ENCODE data around the gene MYBPC2. TPM values are rescaled to one million over a fixed set of nuclear protein-coding genes. Genes with fewer than 3 reads are reported as not detected.

MYBPC2 gene
- total and polyA plus RNA-seq, 4 donors, result 0.62 to 3.5 (median 1.4) TPM

GRCh38 chr19:50418176-50419021 lies 14.3 kb upstream of the MYBPC2 start, which contains the start of gene SPIB:
TSS of gene SPIB (plus strand) at chr19:50418938. CDS start at chr19:50418963, 25 bp downstream.
- 21% methylated on average over 28 of the region's 34 CpGs for WGBS (ENCODE audit: insufficient coverage)
- Histone ChIP-seq H3K27me3 (ENCODE audit: control insufficient read depth, insufficient read depth, low read length) (peaks cover 35% of the 10 kb centered on the region), H3K9me3 (ENCODE audit: control insufficient read depth, insufficient read depth, low read length) (no peaks in the 10 kb centered on the region), H3K4me3 (ENCODE audit: low read depth, low read length) (no peak within 1 kb of the TSS), H3K36me3 (ENCODE audit: control insufficient read depth, insufficient read depth, low read length) (peaks cover 39% of the 10 kb centered on the region), H3K27ac (ENCODE audit: low read depth, low read length) (no peak within 1 kb of the TSS), H3K4me1 (ENCODE audit: control insufficient read depth, insufficient read depth, low read length) (peaks cover 16% of the 10 kb centered on the region)
- no peak for DNase-seq (ENCODE audit: low read depth in 4 of 6, low spot score in 6 of 6)

GRCh38 chr19:50419022-50419579 lies 13.6 kb upstream of the MYBPC2 start:
- no peak overlapping the region for H3K4me3 ChIP-seq (ENCODE audit: low read depth, low read length)
- no peak for DNase-seq (ENCODE audit: low read depth in 4 of 6, low spot score in 6 of 6)
- H3K27me3 ChIP-seq (ENCODE audit: control insufficient read depth, insufficient read depth, low read length), result peaks cover 35% of the 10 kb centered on the region
- WGBS (ENCODE audit: insufficient coverage), result 12% methylated on average over 12 of the region's 14 CpGs
- no peaks in the 10 kb centered on the region for H3K9me3 ChIP-seq (ENCODE audit: control insufficient read depth, insufficient read depth, low read length)
- H3K36me3 ChIP-seq (ENCODE audit: control insufficient read depth, insufficient read depth, low read length), result peaks cover 32% of the 10 kb centered on the region
- H3K27ac ChIP-seq (ENCODE audit: low read depth, low read length), result no peak overlapping the region
- peaks cover 16% of the 10 kb centered on the region for H3K4me1 ChIP-seq (ENCODE audit: control insufficient read depth, insufficient read depth, low read length)

GRCh38 chr19:50419580-50420035 lies 13.1 kb upstream of the MYBPC2 start:
- 15% methylated on average over 4 of the region's 8 CpGs for WGBS (ENCODE audit: insufficient coverage)

GRCh38 chr19:50420127-50420526 lies 12.6 kb upstream of the MYBPC2 start:
- Histone ChIP-seq H3K9me3 (ENCODE audit: control insufficient read depth, insufficient read depth, low read length) (no peaks in the 10 kb centered on the region), H3K4me3 (ENCODE audit: low read depth, low read length) (no peak overlapping the region), H3K27me3 (ENCODE audit: control insufficient read depth, insufficient read depth, low read length) (peaks cover 35% of the 10 kb centered on the region), H3K36me3 (ENCODE audit: control insufficient read depth, insufficient read depth, low read length) (peaks cover 25% of the 10 kb centered on the region), H3K4me1 (ENCODE audit: control insufficient read depth, insufficient read depth, low read length) (peaks cover 8% of the 10 kb centered on the region), H3K27ac (ENCODE audit: low read depth, low read length) (no peak overlapping the region)
- no CpG with 5 or more reads among the region's 3 CpGs for WGBS (ENCODE audit: insufficient coverage)
- no peak for DNase-seq (ENCODE audit: low read depth in 4 of 6, low spot score in 6 of 6)

More at GRCh38 chr19:50419580-50420035, 13.1 kb upstream of the MYBPC2 start:
- no peak for DNase-seq (ENCODE audit: low read depth in 4 of 6, low spot score in 6 of 6)
- Histone ChIP-seq H3K4me3 (ENCODE audit: low read depth, low read length) (no peak overlapping the region), H3K36me3 (ENCODE audit: control insufficient read depth, insufficient read depth, low read length) (peaks cover 29% of the 10 kb centered on the region), H3K27ac (ENCODE audit: low read depth, low read length) (no peak overlapping the region), H3K4me1 (ENCODE audit: control insufficient read depth, insufficient read depth, low read length) (peaks cover 13% of the 10 kb centered on the region), H3K9me3 (ENCODE audit: control insufficient read depth, insufficient read depth, low read length) (no peaks in the 10 kb centered on the region), H3K27me3 (ENCODE audit: control insufficient read depth, insufficient read depth, low read length) (peaks cover 35% of the 10 kb centered on the region)

- H3K27me3 ChIP-seq (ENCODE audit: control insufficient read depth, insufficient read depth, low read length), result peaks cover 35% of the 10 kb centered on the region
- peaks cover 19% of the 10 kb centered on the region for H3K36me3 ChIP-seq (ENCODE audit: control insufficient read depth, insufficient read depth, low read length)
- H3K27ac ChIP-seq (ENCODE audit: low read depth, low read length), result no peak overlapping the region
- no peak for DNase-seq (ENCODE audit: low read depth in 4 of 6, low spot score in 6 of 6)
- no peak overlapping the region for H3K4me3 ChIP-seq (ENCODE audit: low read depth, low read length)
- WGBS (ENCODE audit: insufficient coverage), result 71% methylated on average over 1 of the region's 3 CpGs
- H3K4me1 ChIP-seq (ENCODE audit: control insufficient read depth, insufficient read depth, low read length), result peaks cover 8% of the 10 kb centered on the region
- no peaks in the 10 kb centered on the region for H3K9me3 ChIP-seq (ENCODE audit: control insufficient read depth, insufficient read depth, low read length)
Measured at GRCh38 chr19:50420808-50421207, 11.9 kb upstream of the MYBPC2 start.

GRCh38 chr19:50422397-50423278 lies 10.1 kb upstream of the MYBPC2 start:
- no peak for DNase-seq (ENCODE audit: low read depth in 4 of 6, low spot score in 6 of 6)
- peaks cover 3% of the 10 kb centered on the region for H3K36me3 ChIP-seq (ENCODE audit: control insufficient read depth, insufficient read depth, low read length)
- H3K4me3 ChIP-seq (ENCODE audit: low read depth, low read length), result no peak overlapping the region
- H3K27me3 ChIP-seq (ENCODE audit: control insufficient read depth, insufficient read depth, low read length), result peaks cover 30% of the 10 kb centered on the region
- no peak overlapping the region for H3K27ac ChIP-seq (ENCODE audit: low read depth, low read length)
- no peaks in the 10 kb centered on the region for H3K9me3 ChIP-seq (ENCODE audit: control insufficient read depth, insufficient read depth, low read length)
- WGBS (ENCODE audit: insufficient coverage), result 88% methylated on average over 11 of the region's 18 CpGs
- peaks cover 9% of the 10 kb centered on the region for H3K4me1 ChIP-seq (ENCODE audit: control insufficient read depth, insufficient read depth, low read length)

- DNase-seq (ENCODE audit: low read depth in 4 of 6, low spot score in 6 of 6), result no peak
- no peak overlapping the region for H3K4me3 ChIP-seq (ENCODE audit: low read depth, low read length)
- H3K9me3 ChIP-seq (ENCODE audit: control insufficient read depth, insufficient read depth, low read length), result no peaks in the 10 kb centered on the region
- WGBS (ENCODE audit: insufficient coverage), result 88% methylated on average over 19 of the region's 22 CpGs
- no peaks in the 10 kb centered on the region for H3K36me3 ChIP-seq (ENCODE audit: control insufficient read depth, insufficient read depth, low read length)
- H3K4me1 ChIP-seq (ENCODE audit: control insufficient read depth, insufficient read depth, low read length), result peaks cover 13% of the 10 kb centered on the region
- H3K27me3 ChIP-seq (ENCODE audit: control insufficient read depth, insufficient read depth, low read length), result peaks cover 30% of the 10 kb centered on the region
- no peak overlapping the region for H3K27ac ChIP-seq (ENCODE audit: low read depth, low read length)
Measured at GRCh38 chr19:50423279-50424113, 9.2 kb upstream of the MYBPC2 start.

GRCh38 chr19:50425581-50425980 lies 7.1 kb upstream of the MYBPC2 start:
- H3K4me1 ChIP-seq (ENCODE audit: control insufficient read depth, insufficient read depth, low read length), result peaks cover 9% of the 10 kb centered on the region
- no peak overlapping the region for H3K27ac ChIP-seq (ENCODE audit: low read depth, low read length)
- H3K27me3 ChIP-seq (ENCODE audit: control insufficient read depth, insufficient read depth, low read length), result peaks cover 22% of the 10 kb centered on the region
- no peaks in the 10 kb centered on the region for H3K9me3 ChIP-seq (ENCODE audit: control insufficient read depth, insufficient read depth, low read length)
- no peak overlapping the region for H3K4me3 ChIP-seq (ENCODE audit: low read depth, low read length)
- no peaks in the 10 kb centered on the region for H3K36me3 ChIP-seq (ENCODE audit: control insufficient read depth, insufficient read depth, low read length)
- DNase-seq (ENCODE audit: low read depth in 4 of 6, low spot score in 6 of 6), result no peak
- WGBS (ENCODE audit: insufficient coverage), result 95% methylated on average over 5 of the region's 7 CpGs
